Measurements from ENCODE around the gene TNK2.

- TF ChIP-seq ZNF274 (IDR thresholded peaks at IDR 0.05; ENCODE audit: low read depth, low read length) = no peak
- no peak for TF ChIP-seq YY1 (IDR thresholded peaks at IDR 0.05; ENCODE audit: insufficient read depth, insufficient read length)
Measured at GRCh38 chr3:195820901-195821300, 87.5 kb downstream of the TNK2 start.
